Fibroblast of lung (primary cell): Measurements from ENCODE around the gene WWTR1.

Experiments
- CTCF ChIP-seq, 2 donors: IDR thresholded peaks in 1 of 2; conservative IDR thresholded peaks in 1 of 2; 1 replicate in 1 of 2; 2 replicates in 1 of 2; pipeline ENCODE4 v1.5.1; 2011 to 2012; ENCODE audit warnings: low read length in 2 of 2, control low read depth in 1 of 2, inconsistent platforms in 1 of 2, low read depth in 1 of 2, mild to moderate bottlenecking in 1 of 2
- EZH2 ChIP-seq: IDR thresholded peaks from 2 replicates; pipeline ENCODE4 v1.5.1; 2012; ENCODE audit warnings: low read length, control low read depth, mild to moderate bottlenecking; ENCODE audit errors: missing control alignments

GRCh38 chr3:149490260-149490971 is 167.4 kb downstream of the WWTR1 start:
- no peak for TF ChIP-seq CTCF (conservative IDR thresholded peaks at IDR 0.05 in 1 of 2, IDR thresholded peaks at IDR 0.05 in 1 of 2; ENCODE audit: low read depth in 1 of 2, low read length in 2 of 2)
- no peak for TF ChIP-seq EZH2
